Measurements from ENCODE around the gene HJV.
"Not testable (repeated sequence)": the region's sequence is repeated elsewhere in the genome, so short reads cannot be mapped to it uniquely, and the experiment has no call there.

The HJV gene, protein sequence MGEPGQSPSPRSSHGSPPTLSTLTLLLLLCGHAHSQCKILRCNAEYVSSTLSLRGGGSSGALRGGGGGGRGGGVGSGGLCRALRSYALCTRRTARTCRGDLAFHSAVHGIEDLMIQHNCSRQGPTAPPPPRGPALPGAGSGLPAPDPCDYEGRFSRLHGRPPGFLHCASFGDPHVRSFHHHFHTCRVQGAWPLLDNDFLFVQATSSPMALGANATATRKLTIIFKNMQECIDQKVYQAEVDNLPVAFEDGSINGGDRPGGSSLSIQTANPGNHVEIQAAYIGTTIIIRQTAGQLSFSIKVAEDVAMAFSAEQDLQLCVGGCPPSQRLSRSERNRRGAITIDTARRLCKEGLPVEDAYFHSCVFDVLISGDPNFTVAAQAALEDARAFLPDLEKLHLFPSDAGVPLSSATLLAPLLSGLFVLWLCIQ

GRCh38 chr1:146021622-146022402 lies at the start of gene HJV:
TSS of gene HJV (minus strand) at chr1:146021735. CDS start at chr1:146020231, 1,504 bp downstream.
- TF ChIP-seq, protein P1, sequence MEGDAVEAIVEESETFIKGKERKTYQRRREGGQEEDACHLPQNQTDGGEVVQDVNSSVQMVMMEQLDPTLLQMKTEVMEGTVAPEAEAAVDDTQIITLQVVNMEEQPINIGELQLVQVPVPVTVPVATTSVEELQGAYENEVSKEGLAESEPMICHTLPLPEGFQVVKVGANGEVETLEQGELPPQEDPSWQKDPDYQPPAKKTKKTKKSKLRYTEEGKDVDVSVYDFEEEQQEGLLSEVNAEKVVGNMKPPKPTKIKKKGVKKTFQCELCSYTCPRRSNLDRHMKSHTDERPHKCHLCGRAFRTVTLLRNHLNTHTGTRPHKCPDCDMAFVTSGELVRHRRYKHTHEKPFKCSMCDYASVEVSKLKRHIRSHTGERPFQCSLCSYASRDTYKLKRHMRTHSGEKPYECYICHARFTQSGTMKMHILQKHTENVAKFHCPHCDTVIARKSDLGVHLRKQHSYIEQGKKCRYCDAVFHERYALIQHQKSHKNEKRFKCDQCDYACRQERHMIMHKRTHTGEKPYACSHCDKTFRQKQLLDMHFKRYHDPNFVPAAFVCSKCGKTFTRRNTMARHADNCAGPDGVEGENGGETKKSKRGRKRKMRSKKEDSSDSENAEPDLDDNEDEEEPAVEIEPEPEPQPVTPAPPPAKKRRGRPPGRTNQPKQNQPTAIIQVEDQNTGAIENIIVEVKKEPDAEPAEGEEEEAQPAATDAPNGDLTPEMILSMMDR (IDR thresholded peaks at IDR 0.05; ENCODE audit: low read depth, low read length): no peak

GRCh38 chr1:146059148-146059547 lies 37.6 kb upstream of the HJV start:
- H3K27ac ChIP-seq; H3K9me3 ChIP-seq (ENCODE audit: severe bottlenecking); DNase-seq; H3K36me3 ChIP-seq; H3K27me3 ChIP-seq (ENCODE audit: insufficient read depth, low read depth, severe bottlenecking); H3K4me3 ChIP-seq (ENCODE audit: low read depth, low read length): not testable (repeated sequence)

More at GRCh38 chr1:146021622-146022402, at the start of gene HJV:
- no peak within 1 kb of the TSS for H3K27ac ChIP-seq
- H3K36me3 ChIP-seq: no peaks in the 10 kb centered on the region
- H3K4me3 ChIP-seq (ENCODE audit: low read depth, low read length): no peak within 1 kb of the TSS
- no peak for DNase-seq
- H3K27me3 ChIP-seq (ENCODE audit: insufficient read depth, low read depth, severe bottlenecking): no peaks in the 10 kb centered on the region
- no peaks in the 10 kb centered on the region for H3K9me3 ChIP-seq (ENCODE audit: severe bottlenecking)

- not testable (repeated sequence) for H3K27me3 ChIP-seq (ENCODE audit: insufficient read depth, low read depth, severe bottlenecking); H3K36me3 ChIP-seq; H3K9me3 ChIP-seq (ENCODE audit: severe bottlenecking)
- TF ChIP-seq, protein P1 (IDR thresholded peaks at IDR 0.05; ENCODE audit: low read depth, low read length): peak; percentile 17; the same call in 1 of the 2 replicates
- DNase-seq: peak; percentile 92
- H3K4me3 ChIP-seq (ENCODE audit: low read depth, low read length): peak overlapping the region; percentile 38
- H3K27ac ChIP-seq: peak overlapping the region; percentile 76
These were observed 30.5 kb upstream of the HJV start for GRCh38 chr1:146051852-146052676.

- TF ChIP-seq, protein P1 (IDR thresholded peaks at IDR 0.05; ENCODE audit: low read depth, low read length): no peak
- Histone ChIP-seq H3K4me3 (ENCODE audit: low read depth, low read length) (peak overlapping the region; percentile 26), H3K27me3 (ENCODE audit: insufficient read depth, low read depth, severe bottlenecking) (no peaks in the 10 kb centered on the region), H3K36me3 (no peaks in the 10 kb centered on the region), H3K9me3 (ENCODE audit: severe bottlenecking) (no peaks in the 10 kb centered on the region), H3K27ac (peak overlapping the region; percentile 76)
- DNase-seq: peak; percentile 43
These were observed 29.9 kb upstream of the HJV start for GRCh38 chr1:146051452-146051851.

- H3K4me3 ChIP-seq (ENCODE audit: low read depth, low read length); H3K27me3 ChIP-seq (ENCODE audit: insufficient read depth, low read depth, severe bottlenecking); H3K36me3 ChIP-seq; H3K9me3 ChIP-seq (ENCODE audit: severe bottlenecking); H3K27ac ChIP-seq; DNase-seq: not testable (repeated sequence)
These were observed 29.1 kb upstream of the HJV start for GRCh38 chr1:146050652-146050963.

DNA sequence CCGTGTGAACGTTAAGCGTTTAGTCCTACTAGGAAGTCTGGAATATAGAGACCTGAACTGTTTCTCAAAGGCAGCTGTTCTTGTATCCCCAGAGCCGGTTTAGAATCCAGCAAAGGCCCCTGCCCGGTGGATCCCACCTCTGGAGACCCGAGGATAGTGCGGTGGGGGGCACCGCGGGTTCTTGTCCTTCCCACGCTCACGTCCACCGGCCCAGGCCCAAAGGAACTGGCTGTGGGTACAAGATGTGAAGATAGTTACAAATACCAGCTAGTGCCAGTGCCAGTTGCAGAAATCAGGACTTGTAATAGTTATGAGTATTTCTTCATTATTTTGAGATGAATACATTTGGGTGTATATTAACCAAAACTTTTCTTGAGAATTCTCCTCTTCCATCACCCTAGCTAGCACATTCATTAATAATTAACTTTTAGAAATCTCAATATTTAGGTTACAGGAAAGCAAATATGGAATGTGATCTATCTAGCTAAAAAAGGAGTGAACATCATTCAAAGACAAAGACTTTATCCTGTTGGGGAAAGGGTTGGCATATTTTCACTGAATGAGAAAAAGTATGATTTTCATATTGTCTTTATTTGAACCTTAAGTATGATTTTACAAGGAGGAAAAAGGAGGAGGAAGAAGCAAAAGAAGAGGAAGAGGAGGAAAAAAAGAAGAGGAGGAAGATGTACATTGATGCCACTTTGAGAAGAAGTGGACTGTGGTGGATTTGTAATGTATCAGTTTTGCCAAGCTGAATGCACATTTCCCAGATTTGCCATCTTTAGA lies 28.5 kb upstream of the HJV start:
- not testable (repeated sequence) for DNase-seq; H3K27me3 ChIP-seq (ENCODE audit: insufficient read depth, low read depth, severe bottlenecking); H3K4me3 ChIP-seq (ENCODE audit: low read depth, low read length); H3K27ac ChIP-seq; H3K36me3 ChIP-seq; H3K9me3 ChIP-seq (ENCODE audit: severe bottlenecking)
